ENCODE measurements around the gene ETV5. TPM values are rescaled to one million over a fixed set of nuclear protein-coding genes. Genes with fewer than 3 reads are reported as not detected.
A peak's percentile ranks its signal among the peaks of the same experiment; 100 is the strongest.
"Not testable (repeated sequence)": the region's sequence is repeated elsewhere in the genome, so short reads cannot be mapped to it uniquely, and the experiment has no call there.

The ETV5 gene
- total RNA-seq, 1 donor from 2014 or later, result 10.5 TPM

GRCh38 chr3:186067360-186068242 is 41.3 kb downstream of the ETV5 start:
- no peak for DNase-seq (ENCODE audit: low read depth)

GRCh38 chr3:186060222-186060621 is 48.7 kb downstream of the ETV5 start:
- no peak for DNase-seq (ENCODE audit: low read depth)

DNA sequence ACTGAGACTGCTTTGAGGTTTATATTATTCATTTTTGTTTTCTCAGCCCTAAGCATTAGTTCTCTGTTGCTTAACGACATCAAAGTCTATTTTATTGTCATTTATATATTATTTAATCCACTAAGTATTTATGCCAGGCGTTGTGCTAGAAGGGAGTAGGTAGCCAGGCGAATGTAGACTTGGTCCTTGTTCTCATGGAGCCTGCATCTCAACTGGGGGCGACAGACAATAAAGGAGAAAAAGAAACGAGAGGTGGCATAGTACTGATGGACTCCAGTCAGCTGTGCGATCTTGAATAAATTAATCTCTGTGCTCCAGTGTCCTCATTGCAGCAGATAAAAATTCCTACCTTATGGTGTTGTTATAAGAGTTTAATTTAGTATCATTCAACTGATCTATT is 49.7 kb downstream of the ETV5 start:
- DNase-seq (ENCODE audit: low read depth), result no peak

- DNase-seq (ENCODE audit: low read depth), result no peak
Measured at GRCh38 chr3:186058225-186058624, 50.7 kb downstream of the ETV5 start.

GRCh38 chr3:186057594-186057993 is 51.3 kb downstream of the ETV5 start:
- DNase-seq (ENCODE audit: low read depth), result peak; percentile 59

DNA sequence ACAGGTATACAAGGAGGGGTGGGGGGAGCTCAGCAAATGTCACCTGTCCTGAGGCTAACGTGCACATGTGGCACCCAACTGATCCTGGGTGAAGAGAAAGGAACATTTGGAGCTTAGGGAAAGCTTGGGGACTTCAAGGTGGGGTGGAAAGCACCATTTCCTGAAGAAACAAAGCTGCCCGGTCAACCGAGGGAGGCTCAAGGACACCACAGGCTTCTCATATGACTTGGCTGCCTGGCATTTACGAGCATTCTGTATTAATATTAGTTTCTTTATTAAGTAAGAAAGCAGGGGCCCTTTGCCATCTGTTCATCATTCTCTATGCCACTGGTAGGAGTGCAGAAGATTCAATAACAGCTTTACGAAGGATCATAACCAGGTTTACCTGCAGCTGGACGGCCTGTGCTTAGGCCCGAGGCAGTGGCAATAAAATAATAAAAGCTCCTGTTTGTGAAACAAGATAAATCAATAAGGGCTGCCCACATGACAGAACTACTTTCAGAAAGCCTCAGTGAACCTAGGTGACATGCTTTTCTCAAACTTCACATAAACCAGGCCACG is 54.0 kb downstream of the ETV5 start:
- no peak for DNase-seq (ENCODE audit: low read depth)

DNA sequence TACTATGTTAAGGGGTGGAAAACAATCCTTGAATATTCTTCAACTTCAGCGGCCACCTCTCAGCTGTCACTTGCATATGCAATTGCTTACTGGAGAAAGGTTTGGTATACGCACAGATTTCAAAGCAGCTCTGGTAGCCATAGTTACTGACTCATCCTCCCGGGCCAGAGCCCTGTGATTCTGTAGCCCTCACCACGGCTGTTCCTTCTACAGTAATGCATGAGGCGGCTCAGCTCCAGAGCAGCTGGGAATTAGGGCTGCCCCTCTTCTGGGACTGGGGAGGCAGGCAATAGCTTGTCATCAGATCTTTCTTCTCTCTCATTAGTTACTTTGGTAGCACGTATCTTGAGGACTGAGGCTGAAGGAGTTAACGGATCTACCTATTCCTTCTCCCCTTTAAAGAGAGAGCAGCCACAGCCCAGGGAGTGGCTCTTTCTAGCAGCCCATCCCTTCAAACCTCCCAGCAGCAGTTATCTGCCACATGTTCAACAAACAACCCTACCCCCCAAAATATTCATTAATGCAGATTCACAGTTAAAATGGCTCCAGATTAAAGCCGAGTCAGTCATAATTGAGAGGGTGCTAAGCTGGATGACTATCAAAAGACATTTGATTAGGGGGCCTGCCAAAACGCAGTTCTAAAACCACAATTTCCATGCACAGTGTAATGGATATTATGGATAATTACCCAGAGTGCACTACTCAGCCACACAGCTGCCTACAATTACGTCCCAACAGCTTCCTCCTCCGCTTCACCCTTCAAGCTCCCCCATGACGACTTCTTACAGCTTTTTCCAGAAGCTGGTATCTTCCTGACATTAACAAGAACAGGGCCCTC is 54.7 kb downstream of the ETV5 start:
- DNase-seq (ENCODE audit: low read depth), result no peak

- DNase-seq (ENCODE audit: low read depth), result peak; percentile 59
Measured at GRCh38 chr3:186052096-186052840, 56.6 kb downstream of the ETV5 start.

GRCh38 chr3:186049001-186049400 is 59.9 kb downstream of the ETV5 start:
- no peak for DNase-seq (ENCODE audit: low read depth)

- no peak for DNase-seq (ENCODE audit: low read depth)
Measured at GRCh38 chr3:186048119-186048518, 60.8 kb downstream of the ETV5 start.

- DNase-seq (ENCODE audit: low read depth), result no peak
Measured at GRCh38 chr3:186046838-186047237, 62.1 kb downstream of the ETV5 start.

- no peak for DNase-seq (ENCODE audit: low read depth)
Measured at GRCh38 chr3:186044968-186045367, 63.9 kb downstream of the ETV5 start.

GRCh38 chr3:186044427-186044826 is 64.5 kb downstream of the ETV5 start:
- DNase-seq (ENCODE audit: low read depth), result no peak

GRCh38 chr3:186042521-186043202 is 66.2 kb downstream of the ETV5 start:
- DNase-seq (ENCODE audit: low read depth), result no peak

GRCh38 chr3:186042036-186042435 is 66.9 kb downstream of the ETV5 start:
- no peak for DNase-seq (ENCODE audit: low read depth)

DNA sequence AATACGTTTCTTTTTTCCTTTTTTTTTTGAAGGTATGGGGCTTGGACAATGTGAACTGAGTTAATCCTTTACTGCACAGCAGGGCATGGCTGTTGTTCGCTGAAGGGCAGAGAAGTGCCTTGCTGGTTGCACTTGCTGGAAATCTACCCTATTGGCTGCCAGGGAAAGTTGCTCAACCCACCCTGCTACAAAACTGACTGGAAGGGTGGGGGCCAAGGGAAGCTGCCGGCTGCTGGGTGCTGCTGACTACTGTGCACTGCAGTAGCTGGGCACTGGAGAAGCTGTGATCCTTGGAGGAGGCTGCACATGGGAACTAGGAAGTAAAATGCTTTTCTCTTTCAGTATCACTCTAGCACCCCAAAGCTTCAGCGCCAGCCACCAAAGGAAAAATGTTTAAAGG is 70.5 kb downstream of the ETV5 start:
- DNase-seq (ENCODE audit: low read depth), result no peak

- no peak for DNase-seq (ENCODE audit: low read depth)
Measured at GRCh38 chr3:186035277-186035676, 73.6 kb downstream of the ETV5 start.

DNA sequence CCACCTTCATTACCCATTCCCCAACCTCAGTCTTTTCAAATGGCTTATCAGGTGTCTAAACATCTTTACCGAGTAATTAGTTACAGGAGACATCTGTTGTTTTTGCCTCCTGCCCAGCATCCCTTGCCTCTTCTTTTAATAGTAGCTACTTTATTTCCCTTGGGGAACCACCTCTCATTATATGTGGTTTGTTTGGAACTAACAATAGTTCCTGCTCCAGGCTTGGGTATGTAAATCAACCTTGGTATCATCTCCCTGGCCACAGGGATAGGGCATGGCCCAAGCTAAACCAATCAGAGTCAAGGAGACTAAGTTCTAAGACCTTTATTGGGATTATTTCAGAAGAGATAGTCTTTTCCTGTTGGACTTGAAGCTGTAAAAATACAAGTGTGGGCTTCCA is 76.6 kb downstream of the ETV5 start:
- DNase-seq (ENCODE audit: low read depth), result no peak

DNA sequence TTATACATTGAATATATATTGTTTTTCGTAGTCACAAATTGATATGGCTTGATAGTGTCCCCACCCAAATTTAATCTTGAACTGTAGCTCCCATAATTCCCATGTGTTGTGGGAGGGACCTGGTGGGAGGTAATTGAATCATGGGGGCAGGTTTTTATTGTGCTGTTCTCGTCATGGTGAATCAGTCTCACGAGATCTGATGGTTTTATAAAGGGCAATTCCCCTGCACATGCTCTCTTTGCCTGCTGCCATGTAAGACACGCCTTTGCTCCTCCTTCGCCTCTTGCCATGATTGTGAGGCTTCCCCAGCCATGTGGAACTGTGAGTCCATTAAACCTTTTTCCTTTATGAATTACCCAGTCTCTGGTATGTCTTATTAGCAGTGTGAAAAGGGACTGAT is 82.9 kb downstream of the ETV5 start:
- DNase-seq (ENCODE audit: low read depth), result not testable (repeated sequence)

GRCh38 chr3:186025161-186025560 is 83.7 kb downstream of the ETV5 start:
- DNase-seq (ENCODE audit: low read depth), result no peak

- no peak for DNase-seq (ENCODE audit: low read depth)
Measured at GRCh38 chr3:186024210-186024609, 84.7 kb downstream of the ETV5 start.
